Activated T-helper 2 cell treated with anti-CD3 and anti-CD28 coated beads, Interferon-gamma antibody, Interleukin-2, Interleukin-4, amounts not matched to agents 10 μg/mL and 5 μg/mL and 100 μg/mL, durations not matched to agents 14 hours and 24 hours and 36 hours (primary cell): ENCODE results near the gene OR1J1. TPM values are rescaled to one million over a fixed set of nuclear protein-coding genes. Genes with fewer than 3 reads are reported as not detected.

Experiments
- DNase-seq: peaks from one replicate; pipeline ENCODE4 v3.0.0; 2021; ENCODE audit warnings: low spot score
- H3K27ac Mint-ChIP-seq: one replicate; pipeline ENCODE4 v1.8.0; 2021; ENCODE audit warnings: mixed read lengths
- H3K27me3 Mint-ChIP-seq: one replicate; pipeline ENCODE4 v1.8.0; 2021; ENCODE audit warnings: low read depth, mixed read lengths
- H3K36me3 Mint-ChIP-seq: one replicate; pipeline ENCODE4 v1.8.0; 2021; ENCODE audit warnings: low read depth, mixed read lengths
- H3K4me1 Mint-ChIP-seq: one replicate; pipeline ENCODE4 v1.8.0; 2021; ENCODE audit warnings: low read depth, mixed read lengths
- H3K4me3 Mint-ChIP-seq: one replicate; pipeline ENCODE4 v1.8.0; 2021; ENCODE audit warnings: low read depth, mild to moderate bottlenecking, moderate library complexity, mixed read lengths
- H3K9me3 Mint-ChIP-seq: one replicate; pipeline ENCODE4 v1.8.0; 2021; ENCODE audit warnings: mixed read lengths
- intact Hi-C: fragments of 100-400 bp; cut with micrococcal nuclease; formaldehyde crosslinking; loops from one replicate; pipeline ENCODE4 v1.15.1; 2023
- total RNA-seq: library from RNA; stranded (reverse); gene quantifications from 2 replicates; pipeline ENCODE4 v1.2.3, GENCODE V29; 2022

OR1J1 gene, protein sequence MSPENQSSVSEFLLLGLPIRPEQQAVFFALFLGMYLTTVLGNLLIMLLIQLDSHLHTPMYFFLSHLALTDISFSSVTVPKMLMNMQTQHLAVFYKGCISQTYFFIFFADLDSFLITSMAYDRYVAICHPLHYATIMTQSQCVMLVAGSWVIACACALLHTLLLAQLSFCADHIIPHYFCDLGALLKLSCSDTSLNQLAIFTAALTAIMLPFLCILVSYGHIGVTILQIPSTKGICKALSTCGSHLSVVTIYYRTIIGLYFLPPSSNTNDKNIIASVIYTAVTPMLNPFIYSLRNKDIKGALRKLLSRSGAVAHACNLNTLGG
- total RNA-seq: not detected in 2 replicates

- no peaks in the 10 kb centered on the region for H3K4me1 Mint-ChIP-seq
- intact Hi-C loops: no loop called here
- no peaks in the 10 kb centered on the region for H3K9me3 Mint-ChIP-seq
- peaks cover 9% of the 10 kb centered on the region for H3K27me3 Mint-ChIP-seq
- DNase-seq: no peak
- H3K4me3 Mint-ChIP-seq: no peak within 1 kb of the TSS
- H3K27ac Mint-ChIP-seq: no peak within 1 kb of the TSS
- no peaks in the 10 kb centered on the region for H3K36me3 Mint-ChIP-seq
These were observed at the start of gene OR1J1 for GRCh38 chr9:122477826-122478225. TSS of gene OR1J1 (minus strand) at chr9:122477926. CDS start at chr9:122477926, 0 bp downstream.

DNA sequence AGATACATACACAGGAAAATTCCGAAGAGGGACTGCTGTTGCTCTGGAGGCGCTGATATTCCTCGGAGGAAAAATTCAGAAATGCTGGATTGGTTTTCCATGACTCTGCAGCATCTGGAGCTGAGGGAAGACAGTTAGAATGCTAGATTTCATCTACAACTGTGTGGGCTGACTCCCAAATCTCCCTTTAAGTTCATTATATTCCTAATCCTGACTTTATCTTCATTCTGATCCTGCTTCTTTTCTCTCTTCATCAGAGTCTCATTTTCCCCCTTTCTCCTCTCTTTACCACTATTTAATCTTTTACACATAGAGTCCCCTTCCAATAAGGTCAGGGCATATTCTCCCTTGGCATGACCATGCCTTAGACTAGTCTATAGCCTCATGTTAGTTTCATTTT, 49.5 kb upstream of the OR1J1 start, which contains the start of gene OR1N1:
OR1N1 (minus strand) TSS at position 101 of the 400 bp plus-strand sequence; CDS start at position 101, 0 bp downstream.
- H3K27me3 Mint-ChIP-seq: no peaks in the 10 kb centered on the region
- no peaks in the 10 kb centered on the region for H3K4me1 Mint-ChIP-seq
- intact Hi-C loops: no loop called here
- DNase-seq: no peak
- no peak within 1 kb of the TSS for H3K4me3 Mint-ChIP-seq
- H3K27ac Mint-ChIP-seq: no peak within 1 kb of the TSS
- H3K36me3 Mint-ChIP-seq: no peaks in the 10 kb centered on the region
- no peaks in the 10 kb centered on the region for H3K9me3 Mint-ChIP-seq

GRCh38 chr9:122526602-122527001, 48.9 kb upstream of the OR1J1 start:
- Mint-ChIP-seq H3K27me3 (no peaks in the 10 kb centered on the region), H3K4me1 (no peaks in the 10 kb centered on the region), H3K36me3 (no peaks in the 10 kb centered on the region), H3K4me3 (no peak overlapping the region), H3K9me3 (no peaks in the 10 kb centered on the region), H3K27ac (no peak overlapping the region)
- DNase-seq: no peak
- intact Hi-C loops: no loop called here

- H3K4me3 Mint-ChIP-seq: no peak overlapping the region
- H3K9me3 Mint-ChIP-seq: no peaks in the 10 kb centered on the region
- H3K36me3 Mint-ChIP-seq: no peaks in the 10 kb centered on the region
- no peaks in the 10 kb centered on the region for H3K4me1 Mint-ChIP-seq
- no peak for DNase-seq
- no peaks in the 10 kb centered on the region for H3K27me3 Mint-ChIP-seq
- H3K27ac Mint-ChIP-seq: no peak overlapping the region
- intact Hi-C loops: no loop called here
These were observed 41.6 kb upstream of the OR1J1 start for GRCh38 chr9:122519376-122519775.

DNA sequence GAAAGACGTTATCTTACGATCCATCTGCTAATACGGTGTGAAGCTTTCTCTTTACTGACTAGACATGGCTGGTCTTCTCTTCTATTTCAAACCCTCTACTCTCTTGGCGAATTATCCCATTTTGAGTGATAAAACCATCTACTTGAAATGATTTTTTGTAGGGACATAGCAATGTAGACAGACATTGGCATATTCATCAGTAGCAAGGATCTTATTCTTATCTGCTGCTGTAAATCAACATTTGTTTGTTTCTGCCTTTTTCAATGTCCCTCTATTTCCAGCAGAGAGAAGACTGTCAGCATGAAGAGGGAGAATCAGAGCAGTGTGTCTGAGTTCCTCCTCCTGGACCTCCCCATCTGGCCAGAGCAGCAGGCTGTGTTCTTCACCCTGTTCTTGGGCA, 41.1 kb upstream of the OR1J1 start, which contains the start of gene OR1J4:
OR1J4 (plus strand) TSS at position 301 of the 400 bp plus-strand sequence; CDS start at position 301, 0 bp downstream.
- Mint-ChIP-seq H3K27ac (no peak within 1 kb of the TSS), H3K4me3 (no peak within 1 kb of the TSS), H3K27me3 (no peaks in the 10 kb centered on the region), H3K9me3 (no peaks in the 10 kb centered on the region), H3K36me3 (no peaks in the 10 kb centered on the region), H3K4me1 (no peaks in the 10 kb centered on the region)
- DNase-seq: no peak
- intact Hi-C loops: no loop called here

- H3K36me3 Mint-ChIP-seq: no peaks in the 10 kb centered on the region
- no peaks in the 10 kb centered on the region for H3K4me1 Mint-ChIP-seq
- H3K27ac Mint-ChIP-seq: no peak overlapping the region
- no peak overlapping the region for H3K4me3 Mint-ChIP-seq
- no peaks in the 10 kb centered on the region for H3K9me3 Mint-ChIP-seq
- no peak for DNase-seq
- H3K27me3 Mint-ChIP-seq: no peaks in the 10 kb centered on the region
- intact Hi-C loops: no loop called here
These were observed 40.5 kb upstream of the OR1J1 start for GRCh38 chr9:122518226-122518625.

GRCh38 chr9:122510502-122510901, 32.8 kb upstream of the OR1J1 start, which contains the start of gene OR1J2:
TSS of gene OR1J2 (plus strand) at chr9:122510802. CDS start at chr9:122510802, 0 bp downstream.
- no peaks in the 10 kb centered on the region for H3K36me3 Mint-ChIP-seq
- intact Hi-C loops: no loop called here
- no peaks in the 10 kb centered on the region for H3K9me3 Mint-ChIP-seq
- no peak within 1 kb of the TSS for H3K4me3 Mint-ChIP-seq
- DNase-seq: no peak
- H3K4me1 Mint-ChIP-seq: no peaks in the 10 kb centered on the region
- peaks cover 7% of the 10 kb centered on the region for H3K27me3 Mint-ChIP-seq
- no peak within 1 kb of the TSS for H3K27ac Mint-ChIP-seq

- Mint-ChIP-seq H3K4me3 (no peak overlapping the region), H3K4me1 (no peaks in the 10 kb centered on the region), H3K9me3 (no peaks in the 10 kb centered on the region), H3K27ac (no peak overlapping the region), H3K36me3 (no peaks in the 10 kb centered on the region), H3K27me3 (peaks cover 7% of the 10 kb centered on the region)
- DNase-seq: no peak
- intact Hi-C loops: no loop called here
These were observed 29.2 kb upstream of the OR1J1 start for GRCh38 chr9:122506964-122507363.

DNA sequence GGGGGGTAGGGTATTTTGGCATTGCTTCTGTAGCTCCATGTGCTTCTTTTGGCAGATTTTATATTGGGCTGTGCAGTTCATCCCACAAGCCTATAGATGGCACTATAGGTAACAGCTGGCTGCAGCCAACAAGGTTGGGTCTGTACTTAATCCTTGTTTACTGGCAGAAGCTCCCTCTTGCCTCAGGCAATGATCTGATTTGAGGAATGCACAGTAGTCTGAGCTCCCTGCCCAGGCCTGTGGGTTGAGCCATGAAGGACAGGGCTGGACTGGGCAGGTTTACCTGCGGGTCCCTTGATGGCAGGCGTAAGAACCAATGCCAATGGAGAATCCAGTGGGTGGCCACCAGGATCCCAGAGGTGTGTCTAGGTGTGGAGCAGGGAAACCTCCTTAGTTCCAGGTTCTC, 21.2 kb upstream of the OR1J1 start:
- H3K27ac Mint-ChIP-seq: no peak overlapping the region
- H3K36me3 Mint-ChIP-seq: no peaks in the 10 kb centered on the region
- H3K4me1 Mint-ChIP-seq: no peaks in the 10 kb centered on the region
- H3K27me3 Mint-ChIP-seq: peaks cover 13% of the 10 kb centered on the region
- H3K4me3 Mint-ChIP-seq: no peak overlapping the region
- H3K9me3 Mint-ChIP-seq: no peaks in the 10 kb centered on the region
- intact Hi-C loops: no loop called here
- peak; percentile 9 for DNase-seq

DNA sequence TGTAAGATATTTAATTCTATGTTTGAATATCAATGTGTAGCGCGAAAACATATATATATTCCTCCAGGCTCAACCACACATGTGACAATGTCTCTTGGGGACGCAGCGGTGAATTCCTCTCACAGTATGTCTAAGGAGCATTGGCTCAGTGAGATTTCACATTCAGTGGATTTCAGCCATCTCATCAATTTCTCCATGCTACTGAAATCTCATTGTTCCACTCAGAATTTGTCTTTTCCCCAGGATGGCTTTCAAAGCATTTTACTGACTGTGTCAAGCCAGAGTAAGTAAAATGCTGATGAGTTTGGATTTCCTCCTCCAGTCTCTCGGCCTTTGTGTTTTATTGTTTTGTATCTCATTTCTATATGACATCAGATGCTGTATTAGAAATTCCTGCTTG, 1.3 kb upstream of the OR1J1 start:
- Mint-ChIP-seq H3K9me3 (no peaks in the 10 kb centered on the region), H3K4me1 (no peaks in the 10 kb centered on the region), H3K4me3 (no peak overlapping the region), H3K27ac (no peak overlapping the region), H3K36me3 (no peaks in the 10 kb centered on the region), H3K27me3 (peaks cover 6% of the 10 kb centered on the region)
- intact Hi-C loops: no loop called here
- DNase-seq: no peak

GRCh38 chr9:122477346-122477745, 380 bp downstream of the OR1J1 start:
- peaks cover 6% of the 10 kb centered on the region for H3K27me3 Mint-ChIP-seq
- no peak overlapping the region for H3K27ac Mint-ChIP-seq
- no peak overlapping the region for H3K4me3 Mint-ChIP-seq
- DNase-seq: no peak
- no peaks in the 10 kb centered on the region for H3K36me3 Mint-ChIP-seq
- intact Hi-C loops: no loop called here
- H3K4me1 Mint-ChIP-seq: no peaks in the 10 kb centered on the region
- no peaks in the 10 kb centered on the region for H3K9me3 Mint-ChIP-seq

- H3K36me3 Mint-ChIP-seq: no peaks in the 10 kb centered on the region
- H3K27ac Mint-ChIP-seq: no peak overlapping the region
- intact Hi-C loops: no loop called here
- H3K4me3 Mint-ChIP-seq: no peak overlapping the region
- peaks cover 5% of the 10 kb centered on the region for H3K27me3 Mint-ChIP-seq
- no peak for DNase-seq
- no peaks in the 10 kb centered on the region for H3K9me3 Mint-ChIP-seq
- no peaks in the 10 kb centered on the region for H3K4me1 Mint-ChIP-seq
These were observed 2.0 kb downstream of the OR1J1 start for GRCh38 chr9:122475717-122476116.

- no peak for DNase-seq
- H3K9me3 Mint-ChIP-seq: no peaks in the 10 kb centered on the region
- intact Hi-C loops: no loop called here
- H3K4me1 Mint-ChIP-seq: no peaks in the 10 kb centered on the region
- no peak overlapping the region for H3K4me3 Mint-ChIP-seq
- H3K27me3 Mint-ChIP-seq: peaks cover 8% of the 10 kb centered on the region
- H3K27ac Mint-ChIP-seq: no peak overlapping the region
- no peaks in the 10 kb centered on the region for H3K36me3 Mint-ChIP-seq
These were observed 3.2 kb downstream of the OR1J1 start for GRCh38 chr9:122474561-122474960.
